Liver (tissue), 3 donors: Measurements from ENCODE around the gene BTN2A1.

ENCODE experiments used
- FOXA1 ChIP-seq: IDR thresholded peaks from 2 replicates; pipeline ENCODE4 v1.6.1; 2016; ENCODE audit warnings: antibody characterized with exemption
- RAD21 ChIP-seq, 2 donors: IDR thresholded peaks; 2 replicates each; pipeline ENCODE4 v1.6.1; 2016; ENCODE audit warnings: antibody characterized with exemption in 2 of 2, mild to moderate bottlenecking in 2 of 2
- RXRA ChIP-seq, 2 donors: IDR thresholded peaks; 2 replicates each; pipeline ENCODE4 v1.6.1; 2017 to 2018; ENCODE audit warnings: antibody characterized with exemption in 2 of 2, mild to moderate bottlenecking in 1 of 2
- SP1 ChIP-seq: IDR thresholded peaks from 2 replicates; pipeline ENCODE4 v1.6.1; 2018; ENCODE audit warnings: antibody characterized with exemption, mild to moderate bottlenecking
- TAF1 ChIP-seq: conservative IDR thresholded peaks from 2 replicates; pipeline ENCODE4 v1.6.1; 2016; ENCODE audit warnings: antibody characterized with exemption, mild to moderate bottlenecking
- ZBTB33 ChIP-seq: IDR thresholded peaks from 2 replicates; pipeline ENCODE4 v1.6.1; 2016; ENCODE audit warnings: antibody characterized with exemption
- TF ChIP-seq, protein P1 (sequence below): fragments of 150-350 bp; IDR thresholded peaks from 2 replicates; pipeline ENCODE4 v1.5.1; 2017; ENCODE audit warnings: improper control_type of control experiment, low read depth, low read length; ENCODE audit not compliant: missing input control
- TF ChIP-seq, protein P2 (sequence below): IDR thresholded peaks from 2 replicates; pipeline ENCODE4 v1.6.1; 2016; ENCODE audit warnings: antibody characterized with exemption, mild to moderate bottlenecking
- TF ChIP-seq, protein P3 (sequence below): IDR thresholded peaks from 2 replicates; pipeline ENCODE4 v1.6.1; 2016; ENCODE audit warnings: antibody characterized with exemption
- donor health status: healthy.
- donor health status: healthy.

DNA sequence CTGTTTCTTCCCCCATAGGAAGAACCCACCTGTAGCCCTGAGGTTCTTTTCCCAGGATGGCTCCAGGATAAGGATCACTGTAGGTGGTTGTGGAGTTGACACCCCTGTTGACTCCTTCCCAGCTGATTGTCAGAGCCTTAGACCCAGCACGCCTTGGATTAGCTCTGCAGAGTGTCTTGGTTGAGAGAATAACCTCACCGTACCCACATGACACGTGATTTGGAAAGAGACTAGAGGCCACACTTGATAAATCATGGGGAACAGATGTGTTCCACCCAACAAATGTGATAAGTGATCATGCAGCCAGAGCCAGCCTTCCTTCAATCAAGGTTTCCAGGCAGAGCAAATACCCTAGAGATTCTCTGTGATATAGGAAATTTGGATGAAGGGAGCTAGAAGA lies 43.5 kb upstream of the BTN2A1 start:
- TF ChIP-seq, protein P1, sequence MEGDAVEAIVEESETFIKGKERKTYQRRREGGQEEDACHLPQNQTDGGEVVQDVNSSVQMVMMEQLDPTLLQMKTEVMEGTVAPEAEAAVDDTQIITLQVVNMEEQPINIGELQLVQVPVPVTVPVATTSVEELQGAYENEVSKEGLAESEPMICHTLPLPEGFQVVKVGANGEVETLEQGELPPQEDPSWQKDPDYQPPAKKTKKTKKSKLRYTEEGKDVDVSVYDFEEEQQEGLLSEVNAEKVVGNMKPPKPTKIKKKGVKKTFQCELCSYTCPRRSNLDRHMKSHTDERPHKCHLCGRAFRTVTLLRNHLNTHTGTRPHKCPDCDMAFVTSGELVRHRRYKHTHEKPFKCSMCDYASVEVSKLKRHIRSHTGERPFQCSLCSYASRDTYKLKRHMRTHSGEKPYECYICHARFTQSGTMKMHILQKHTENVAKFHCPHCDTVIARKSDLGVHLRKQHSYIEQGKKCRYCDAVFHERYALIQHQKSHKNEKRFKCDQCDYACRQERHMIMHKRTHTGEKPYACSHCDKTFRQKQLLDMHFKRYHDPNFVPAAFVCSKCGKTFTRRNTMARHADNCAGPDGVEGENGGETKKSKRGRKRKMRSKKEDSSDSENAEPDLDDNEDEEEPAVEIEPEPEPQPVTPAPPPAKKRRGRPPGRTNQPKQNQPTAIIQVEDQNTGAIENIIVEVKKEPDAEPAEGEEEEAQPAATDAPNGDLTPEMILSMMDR = no peak
- TF ChIP-seq, protein P2, sequence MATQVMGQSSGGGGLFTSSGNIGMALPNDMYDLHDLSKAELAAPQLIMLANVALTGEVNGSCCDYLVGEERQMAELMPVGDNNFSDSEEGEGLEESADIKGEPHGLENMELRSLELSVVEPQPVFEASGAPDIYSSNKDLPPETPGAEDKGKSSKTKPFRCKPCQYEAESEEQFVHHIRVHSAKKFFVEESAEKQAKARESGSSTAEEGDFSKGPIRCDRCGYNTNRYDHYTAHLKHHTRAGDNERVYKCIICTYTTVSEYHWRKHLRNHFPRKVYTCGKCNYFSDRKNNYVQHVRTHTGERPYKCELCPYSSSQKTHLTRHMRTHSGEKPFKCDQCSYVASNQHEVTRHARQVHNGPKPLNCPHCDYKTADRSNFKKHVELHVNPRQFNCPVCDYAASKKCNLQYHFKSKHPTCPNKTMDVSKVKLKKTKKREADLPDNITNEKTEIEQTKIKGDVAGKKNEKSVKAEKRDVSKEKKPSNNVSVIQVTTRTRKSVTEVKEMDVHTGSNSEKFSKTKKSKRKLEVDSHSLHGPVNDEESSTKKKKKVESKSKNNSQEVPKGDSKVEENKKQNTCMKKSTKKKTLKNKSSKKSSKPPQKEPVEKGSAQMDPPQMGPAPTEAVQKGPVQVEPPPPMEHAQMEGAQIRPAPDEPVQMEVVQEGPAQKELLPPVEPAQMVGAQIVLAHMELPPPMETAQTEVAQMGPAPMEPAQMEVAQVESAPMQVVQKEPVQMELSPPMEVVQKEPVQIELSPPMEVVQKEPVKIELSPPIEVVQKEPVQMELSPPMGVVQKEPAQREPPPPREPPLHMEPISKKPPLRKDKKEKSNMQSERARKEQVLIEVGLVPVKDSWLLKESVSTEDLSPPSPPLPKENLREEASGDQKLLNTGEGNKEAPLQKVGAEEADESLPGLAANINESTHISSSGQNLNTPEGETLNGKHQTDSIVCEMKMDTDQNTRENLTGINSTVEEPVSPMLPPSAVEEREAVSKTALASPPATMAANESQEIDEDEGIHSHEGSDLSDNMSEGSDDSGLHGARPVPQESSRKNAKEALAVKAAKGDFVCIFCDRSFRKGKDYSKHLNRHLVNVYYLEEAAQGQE = no peak
- TF ChIP-seq TAF1 (no peak), RAD21 (IDR thresholded peaks at IDR 0.05) (no peak), RXRA (IDR thresholded peaks at IDR 0.05) (no peak), SP1 (no peak), ZBTB33 (no peak), FOXA1 (no peak)
- TF ChIP-seq, protein P3, sequence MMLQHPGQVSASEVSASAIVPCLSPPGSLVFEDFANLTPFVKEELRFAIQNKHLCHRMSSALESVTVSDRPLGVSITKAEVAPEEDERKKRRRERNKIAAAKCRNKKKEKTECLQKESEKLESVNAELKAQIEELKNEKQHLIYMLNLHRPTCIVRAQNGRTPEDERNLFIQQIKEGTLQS = no peak
